ENCODE measurements around the gene DACT1. TPM values are rescaled to one million over a fixed set of nuclear protein-coding genes. Genes with fewer than 3 reads are reported as not detected.

DACT1 gene
- total and polyA plus RNA-seq, 2 donors from 2014 or later: 2.1 to 18.6 TPM

GRCh38 chr14:58633831-58634230 lies 3.9 kb upstream of the DACT1 start:
- no peak for DNase-seq
- Histone ChIP-seq H3K9me3 (ENCODE audit: control insufficient read depth in 2 of 3, insufficient read depth in 1 of 3, low read length in 3 of 3) (no peaks in the 10 kb centered on the region), H3K4me3 (ENCODE audit: low read length in 3 of 3) (no peak overlapping the region), H3K36me3 (ENCODE audit: control insufficient read depth in 2 of 3, insufficient read depth in 3 of 3, low read length in 3 of 3) (no peaks in the 10 kb centered on the region), H3K27ac (ENCODE audit: low read depth in 2 of 2, low read length in 2 of 2) (no peak overlapping the region), H3K4me1 (ENCODE audit: control insufficient read depth in 2 of 3, insufficient read depth in 2 of 3, low read depth in 1 of 3, low read length in 3 of 3) (peaks cover 1 to 7% (median 3%) of the 10 kb centered on the region in 3 donors), H3K27me3 (ENCODE audit: control insufficient read depth, insufficient read depth, low read length) (no peaks in the 10 kb centered on the region), H3K9ac (ENCODE audit: low read length in 3 of 3) (no peak overlapping the region)
- TF ChIP-seq, protein P1, sequence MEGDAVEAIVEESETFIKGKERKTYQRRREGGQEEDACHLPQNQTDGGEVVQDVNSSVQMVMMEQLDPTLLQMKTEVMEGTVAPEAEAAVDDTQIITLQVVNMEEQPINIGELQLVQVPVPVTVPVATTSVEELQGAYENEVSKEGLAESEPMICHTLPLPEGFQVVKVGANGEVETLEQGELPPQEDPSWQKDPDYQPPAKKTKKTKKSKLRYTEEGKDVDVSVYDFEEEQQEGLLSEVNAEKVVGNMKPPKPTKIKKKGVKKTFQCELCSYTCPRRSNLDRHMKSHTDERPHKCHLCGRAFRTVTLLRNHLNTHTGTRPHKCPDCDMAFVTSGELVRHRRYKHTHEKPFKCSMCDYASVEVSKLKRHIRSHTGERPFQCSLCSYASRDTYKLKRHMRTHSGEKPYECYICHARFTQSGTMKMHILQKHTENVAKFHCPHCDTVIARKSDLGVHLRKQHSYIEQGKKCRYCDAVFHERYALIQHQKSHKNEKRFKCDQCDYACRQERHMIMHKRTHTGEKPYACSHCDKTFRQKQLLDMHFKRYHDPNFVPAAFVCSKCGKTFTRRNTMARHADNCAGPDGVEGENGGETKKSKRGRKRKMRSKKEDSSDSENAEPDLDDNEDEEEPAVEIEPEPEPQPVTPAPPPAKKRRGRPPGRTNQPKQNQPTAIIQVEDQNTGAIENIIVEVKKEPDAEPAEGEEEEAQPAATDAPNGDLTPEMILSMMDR (IDR thresholded peaks at IDR 0.05; ENCODE audit: borderline replicate concordance, extremely low read depth, insufficient read depth): no peak
- no peak for FAIRE-seq
- intact Hi-C loops (cut with DNase I): no loop called here

GRCh38 chr14:58634406-58635090 lies 3.2 kb upstream of the DACT1 start:
- no peaks in the 10 kb centered on the region for H3K36me3 ChIP-seq (ENCODE audit: control insufficient read depth in 2 of 3, insufficient read depth in 3 of 3, low read length in 3 of 3)
- no peak overlapping the region for H3K4me3 ChIP-seq (ENCODE audit: low read length in 3 of 3)
- intact Hi-C loops (cut with DNase I): no loop called here
- no peak overlapping the region for H3K27ac ChIP-seq (ENCODE audit: low read depth in 2 of 2, low read length in 2 of 2)
- H3K9ac ChIP-seq (ENCODE audit: low read length in 3 of 3): no peak overlapping the region
- TF ChIP-seq, protein P1 (IDR thresholded peaks at IDR 0.05; ENCODE audit: borderline replicate concordance, extremely low read depth, insufficient read depth): no peak
- DNase-seq (peak in 1 of 5 donors; percentile 33), FAIRE-seq (no peak)
- H3K27me3 ChIP-seq (ENCODE audit: control insufficient read depth, insufficient read depth, low read length): no peaks in the 10 kb centered on the region
- H3K9me3 ChIP-seq (ENCODE audit: control insufficient read depth in 2 of 3, insufficient read depth in 1 of 3, low read length in 3 of 3): no peaks in the 10 kb centered on the region
- H3K4me1 ChIP-seq (ENCODE audit: control insufficient read depth in 2 of 3, insufficient read depth in 2 of 3, low read depth in 1 of 3, low read length in 3 of 3): peaks cover 3 to 10% (median 8%) of the 10 kb centered on the region in 3 donors

- Histone ChIP-seq H3K27ac (ENCODE audit: low read depth in 2 of 2, low read length in 2 of 2) (no peak overlapping the region), H3K9me3 (ENCODE audit: control insufficient read depth in 2 of 3, insufficient read depth in 1 of 3, low read length in 3 of 3) (no peaks in the 10 kb centered on the region), H3K4me3 (ENCODE audit: low read length in 3 of 3) (no peak overlapping the region), H3K9ac (ENCODE audit: low read length in 3 of 3) (no peak overlapping the region), H3K36me3 (ENCODE audit: control insufficient read depth in 2 of 3, insufficient read depth in 3 of 3, low read length in 3 of 3) (no peaks in the 10 kb centered on the region), H3K4me1 (ENCODE audit: control insufficient read depth in 2 of 3, insufficient read depth in 2 of 3, low read depth in 1 of 3, low read length in 3 of 3) (peaks cover 3 to 10% (median 10%) of the 10 kb centered on the region in 3 donors), H3K27me3 (ENCODE audit: control insufficient read depth, insufficient read depth, low read length) (no peaks in the 10 kb centered on the region)
- intact Hi-C loops (cut with DNase I): no loop called here
- FAIRE-seq: no peak
- peak in 2 of 5 donors; percentile 58 to 65 for DNase-seq
- TF ChIP-seq, protein P1 (IDR thresholded peaks at IDR 0.05; ENCODE audit: borderline replicate concordance, extremely low read depth, insufficient read depth): no peak
These were observed 2.5 kb upstream of the DACT1 start for GRCh38 chr14:58635091-58635830.

All from kidney (tissue), 14 donors.